Stimulated activated CD4-positive, alpha-beta T cell treated with anti-CD3 and anti-CD28 coated beads, Interleukin-4, amount 100 ng/mL, for 4 hours (primary cell): Measurements from ENCODE around the gene GOLGA8R.
"Not testable (repeated sequence)": the region's sequence is repeated elsewhere in the genome, so short reads cannot be mapped to it uniquely, and the experiment has no call there.

ENCODE experiments used
- DNase-seq, 2 experiments: peaks; one replicate each; pipeline ENCODE4 v3.0.0-alpha.2; 2020

GOLGA8R gene, protein sequence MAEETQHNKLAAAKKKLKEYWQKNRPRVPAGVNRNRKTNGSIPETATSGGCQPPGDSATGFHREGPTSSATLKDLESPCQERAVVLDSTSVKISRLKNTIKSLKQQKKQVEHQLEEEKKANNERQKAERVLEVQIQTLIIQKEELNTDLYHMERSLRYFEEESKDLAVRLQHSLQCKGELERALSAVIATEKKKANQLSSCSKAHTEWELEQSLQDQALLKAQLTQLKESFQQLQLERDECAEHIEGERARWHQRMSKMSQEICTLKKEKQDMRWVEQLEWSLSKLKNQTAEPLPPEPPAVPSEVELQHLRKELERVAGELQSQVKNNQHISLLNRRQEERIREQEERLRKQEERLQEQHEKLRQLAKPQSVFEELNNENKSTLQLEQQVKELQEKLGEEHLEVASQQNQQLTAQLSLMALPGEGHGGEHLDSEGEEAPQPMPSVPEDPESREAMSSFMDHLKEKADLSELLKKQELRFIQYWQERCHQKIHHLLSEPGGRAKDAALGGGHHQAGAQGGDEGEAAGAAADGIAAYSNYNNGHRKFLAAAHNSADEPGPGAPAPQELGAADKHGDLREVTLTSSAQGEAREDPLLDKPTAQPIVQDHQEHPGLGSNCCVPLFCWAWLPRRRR

GRCh38 chr15:30414160-30414559 is at the start of gene GOLGA8R:
GOLGA8R (minus strand) TSS chr15:30414260; CDS start chr15:30414162, 98 bp downstream.
- DNase-seq = not testable (repeated sequence)

GRCh38 chr15:30463849-30464248 is 49.8 kb upstream of the GOLGA8R start:
- not testable (repeated sequence) for DNase-seq

DNA sequence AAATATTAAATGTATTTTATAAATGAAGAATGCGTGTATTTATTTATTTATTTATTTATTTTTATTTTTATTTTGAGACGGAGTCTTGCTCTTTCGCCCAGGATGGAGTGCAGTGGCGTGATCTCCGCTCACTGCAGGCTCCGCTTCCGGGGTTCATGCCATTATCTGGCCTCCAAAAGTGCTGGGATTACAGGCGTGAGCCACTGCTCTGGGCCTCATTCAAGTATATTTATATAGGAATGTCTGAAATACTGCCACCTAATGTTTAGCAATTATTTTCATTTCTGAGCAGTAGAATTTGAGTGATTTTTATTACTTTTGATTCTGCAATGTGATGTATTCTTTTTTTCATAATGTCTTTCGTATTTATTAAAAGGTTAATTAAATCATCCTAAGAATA is 48.1 kb upstream of the GOLGA8R start:
- not testable (repeated sequence) for DNase-seq

- not testable (repeated sequence) for DNase-seq
These were observed 38.6 kb upstream of the GOLGA8R start for GRCh38 chr15:30452702-30453101.

DNA sequence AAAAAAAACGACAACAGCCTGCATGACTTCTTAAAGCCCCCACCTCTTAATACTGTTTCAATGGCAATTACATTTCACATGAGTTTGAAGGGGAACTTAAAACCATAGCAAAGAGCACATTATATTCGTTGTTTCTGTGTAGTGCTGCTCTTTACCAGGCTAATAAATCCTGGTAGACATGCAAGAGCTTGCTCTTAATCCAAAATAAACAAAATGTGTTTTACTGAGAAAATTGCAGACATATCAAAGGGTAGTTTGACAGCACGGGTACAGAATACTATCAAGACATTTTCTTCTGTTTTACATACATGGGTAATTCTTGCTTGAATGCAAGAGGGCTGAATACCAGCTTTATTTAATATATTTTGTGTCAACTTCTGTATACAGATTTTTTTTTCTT is 24.3 kb upstream of the GOLGA8R start:
- DNase-seq = not testable (repeated sequence)

DNA sequence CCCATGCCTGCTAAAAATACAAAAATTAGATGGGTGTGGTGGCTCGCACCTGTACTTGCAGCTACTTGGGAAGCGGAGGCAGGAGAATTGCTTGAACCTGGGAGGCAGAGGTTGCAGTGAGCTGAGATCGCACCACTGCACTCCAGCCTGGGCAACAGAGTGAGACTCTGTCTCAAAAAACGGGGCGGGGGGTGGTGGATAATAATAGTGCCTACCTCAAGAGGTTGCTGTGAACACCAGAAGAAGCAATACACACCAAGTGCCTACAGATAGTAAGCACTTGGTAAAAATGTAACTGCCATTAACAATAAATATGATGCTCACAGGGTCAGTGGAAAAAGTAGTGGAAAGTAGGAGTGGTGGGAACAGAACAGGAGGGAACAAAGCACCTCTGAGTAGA is 21.8 kb upstream of the GOLGA8R start:
- not testable (repeated sequence) for DNase-seq

DNA sequence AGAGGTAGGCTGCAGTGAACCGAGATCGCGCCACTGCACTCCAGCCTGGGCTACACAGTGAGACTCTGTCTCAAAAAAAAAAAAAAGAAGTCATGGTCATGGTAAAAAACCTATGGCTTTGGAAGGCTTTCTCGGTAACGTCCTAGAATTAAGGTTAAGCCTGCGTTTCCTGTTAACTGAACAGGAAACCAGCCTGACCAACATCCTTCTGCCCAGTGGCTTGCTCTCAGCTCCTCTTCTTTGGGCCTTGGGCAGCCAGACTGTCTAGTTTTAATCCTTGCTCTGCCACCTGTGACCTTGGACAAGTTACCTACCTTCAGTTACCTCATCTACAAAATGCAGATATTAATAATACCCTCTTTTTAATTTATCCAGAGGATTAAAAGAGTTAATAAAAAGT is 6.7 kb upstream of the GOLGA8R start:
- DNase-seq = not testable (repeated sequence)

GRCh38 chr15:30407636-30408035 is 6.4 kb downstream of the GOLGA8R start:
- not testable (repeated sequence) for DNase-seq

DNA sequence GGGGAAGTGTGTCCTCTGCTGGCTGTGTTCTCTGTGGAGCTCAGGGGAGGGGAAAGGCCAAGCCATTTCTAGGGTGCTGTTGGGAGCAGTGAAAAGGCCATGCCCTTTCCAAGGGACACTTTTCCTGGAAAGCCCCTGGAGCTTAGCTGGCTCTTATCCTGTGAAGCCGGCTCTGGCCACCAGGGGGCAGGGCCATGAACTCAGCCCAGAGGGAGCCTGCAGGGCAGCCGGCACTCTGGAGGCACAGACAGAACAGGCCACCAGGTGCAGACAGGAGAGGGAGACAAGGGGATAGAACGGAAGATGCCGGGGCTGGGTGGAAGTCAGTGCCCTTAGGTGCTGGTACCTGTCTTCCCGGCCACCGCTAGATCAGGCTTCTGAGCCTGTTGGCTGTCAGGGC is 15.1 kb downstream of the GOLGA8R start:
- peak; percentile 26 to 47 for DNase-seq

DNA sequence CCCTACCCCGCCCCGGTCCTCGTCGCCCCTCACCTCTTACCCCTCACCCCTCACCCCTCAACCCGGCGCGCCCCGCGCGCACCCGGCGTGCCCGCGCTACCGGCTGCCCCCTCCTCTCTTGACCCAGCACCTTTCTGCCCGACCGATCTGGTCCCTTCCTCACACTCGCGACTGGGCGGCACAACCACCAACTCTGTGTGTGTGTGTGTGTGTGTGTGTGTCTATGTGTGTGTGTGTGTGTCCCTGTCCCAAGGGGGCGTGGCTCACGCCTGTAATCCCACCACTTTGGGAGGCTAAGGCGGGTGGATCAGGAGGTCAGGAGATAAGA is 20.4 kb downstream of the GOLGA8R start:
- not testable (repeated sequence) for DNase-seq

DNA sequence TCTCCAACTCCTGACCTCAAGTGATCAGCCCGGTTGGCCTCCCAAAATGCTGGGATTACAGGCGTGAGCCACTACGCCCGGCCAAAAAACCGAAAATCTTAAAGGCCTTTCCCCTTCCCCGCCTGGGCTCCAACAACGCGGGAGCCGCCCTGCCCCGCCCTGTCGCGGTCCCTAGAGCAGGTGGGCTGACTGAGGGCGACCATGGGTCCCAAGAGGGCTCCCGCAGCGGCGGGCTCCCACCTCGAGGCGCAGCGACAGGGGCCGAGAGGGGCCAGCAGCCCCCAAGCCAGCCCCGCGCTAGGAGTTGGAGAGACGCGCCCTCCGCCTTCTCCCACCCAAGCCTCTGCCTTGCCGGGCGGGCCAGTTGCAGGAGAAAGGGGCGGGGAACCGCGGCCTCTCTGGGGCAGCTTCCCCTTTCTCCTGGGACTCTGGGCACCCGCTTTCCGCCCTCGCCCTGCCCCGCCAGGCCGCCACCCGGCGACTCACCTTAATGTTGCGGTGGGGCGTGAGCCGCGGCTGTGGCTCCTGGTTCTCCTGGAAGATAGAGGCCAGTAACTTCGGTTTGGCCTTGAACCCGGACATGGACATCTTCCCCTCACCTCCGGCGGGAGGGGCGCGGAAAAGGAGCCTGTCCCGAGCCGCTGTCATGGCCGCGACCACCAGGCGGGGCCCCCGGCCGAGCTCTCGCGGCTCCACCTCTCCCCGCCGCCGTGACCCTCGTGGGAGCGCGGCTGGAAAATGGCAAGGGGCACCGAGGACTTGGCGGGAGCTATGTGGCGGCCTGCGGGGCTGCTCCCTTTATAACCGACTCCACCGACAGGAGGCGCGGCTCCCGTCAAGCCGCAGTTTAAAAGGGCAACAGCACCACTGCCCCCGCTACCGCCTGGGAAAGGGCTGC is 21.0 kb downstream of the GOLGA8R start, which contains the start of gene CHRFAM7A:
Gene CHRFAM7A, minus strand, starts transcription at position 775 of the 898 bp plus-strand sequence. CDS start 10,189 bp downstream, outside the sequence.
- not testable (repeated sequence) for DNase-seq

DNA sequence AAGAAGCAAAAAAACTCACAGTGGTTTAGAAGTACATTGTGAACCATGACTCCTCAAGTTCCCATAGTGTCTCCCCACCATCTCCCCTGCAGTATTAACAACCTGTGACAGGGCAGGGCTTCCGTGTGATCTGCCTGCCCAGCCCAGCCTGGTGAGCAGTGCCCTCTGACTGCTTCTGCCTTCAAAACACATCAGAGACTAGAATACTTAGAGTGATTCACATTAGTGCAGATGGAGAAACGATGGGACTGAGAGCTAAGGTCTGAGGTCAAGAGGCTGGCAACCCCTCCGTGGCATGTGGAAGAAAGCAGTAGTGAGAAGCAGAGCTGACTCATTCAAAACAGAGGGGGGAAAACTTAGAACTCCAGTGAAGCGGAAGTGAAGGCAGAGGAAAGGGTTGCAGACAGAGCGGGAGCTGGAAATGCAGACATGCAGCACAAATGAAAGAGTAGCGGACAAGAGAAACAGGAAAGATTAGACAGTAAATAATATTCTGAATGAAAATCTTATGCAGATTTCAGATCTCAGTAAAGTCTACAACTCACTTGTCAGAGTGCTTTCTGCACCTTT is 27.7 kb downstream of the GOLGA8R start:
- DNase-seq = not testable (repeated sequence)

DNA sequence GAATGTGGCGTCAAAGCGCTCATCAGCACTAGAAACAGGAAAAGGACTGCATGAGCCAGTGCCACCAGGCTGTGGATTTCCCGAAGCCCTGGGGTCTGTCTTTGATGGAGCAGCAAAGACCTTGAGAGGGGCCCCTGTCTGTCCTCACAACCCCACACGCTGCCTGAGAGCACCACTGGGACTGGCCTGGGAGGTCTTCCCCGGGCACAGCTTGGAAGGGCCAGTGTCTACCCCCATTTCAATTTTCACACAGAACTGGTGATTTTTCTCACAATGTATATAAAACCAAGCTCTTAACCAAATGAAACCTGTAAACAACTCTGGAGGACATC is 37.0 kb downstream of the GOLGA8R start:
- DNase-seq = not testable (repeated sequence)

DNA sequence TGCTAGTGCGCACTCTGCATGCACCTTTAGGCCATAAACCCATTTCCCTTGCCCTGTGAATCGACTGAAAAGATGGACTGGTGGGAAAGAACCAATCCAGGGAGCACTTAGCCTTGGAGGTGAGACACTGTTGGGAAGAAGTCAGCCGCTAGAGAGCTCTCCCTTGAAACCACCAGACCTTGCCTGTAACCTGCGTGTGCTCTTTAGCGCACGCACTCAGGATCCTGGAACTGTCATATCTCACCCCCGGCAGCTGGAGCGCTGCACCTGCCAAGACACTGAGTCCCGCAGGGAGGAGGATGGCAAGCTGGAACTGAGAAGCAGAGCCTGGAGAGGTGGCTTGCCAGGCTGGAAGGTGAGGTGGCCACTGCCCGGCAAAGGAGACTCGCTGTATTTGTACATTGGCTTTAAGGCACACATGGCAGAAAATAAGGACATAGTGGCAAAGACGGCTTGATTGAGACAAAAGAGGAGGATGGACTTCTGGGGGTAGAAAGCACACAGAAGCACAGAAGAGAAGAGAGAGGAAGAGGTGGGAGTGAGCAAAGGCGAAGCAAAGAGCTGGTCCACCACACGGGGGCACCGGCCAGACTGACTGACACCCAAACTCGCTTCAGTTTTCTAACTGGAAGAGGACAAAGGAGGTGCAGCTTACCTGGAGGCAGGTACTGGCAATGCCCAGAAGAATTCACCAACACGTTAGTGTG is 37.5 kb downstream of the GOLGA8R start:
- not testable (repeated sequence) for DNase-seq

GRCh38 chr15:30375872-30376271 is 38.2 kb downstream of the GOLGA8R start:
- DNase-seq = not testable (repeated sequence)

GRCh38 chr15:30374862-30375261 is 39.2 kb downstream of the GOLGA8R start:
- DNase-seq = not testable (repeated sequence)

GRCh38 chr15:30368271-30368670 is 45.8 kb downstream of the GOLGA8R start:
- DNase-seq = not testable (repeated sequence)

DNA sequence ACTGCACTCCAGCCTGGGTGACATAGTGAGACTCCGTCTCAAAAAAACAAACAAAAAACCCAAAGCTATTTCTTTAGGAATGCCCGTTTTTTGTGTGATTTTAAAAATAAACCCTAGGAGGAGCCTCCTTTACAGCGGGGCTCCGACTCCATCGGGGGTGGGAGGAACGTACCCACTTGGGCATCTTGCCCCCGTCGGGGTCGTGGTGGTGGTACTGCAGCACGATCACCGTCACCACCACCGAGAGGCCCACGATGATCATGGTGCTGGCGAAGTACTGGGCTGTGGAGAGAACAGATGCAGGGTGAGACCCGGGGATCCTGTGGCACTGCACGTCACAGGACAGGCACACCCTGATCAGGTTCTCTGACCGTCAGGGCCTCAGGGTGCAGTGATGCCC is 46.8 kb downstream of the GOLGA8R start:
- not testable (repeated sequence) for DNase-seq

DNA sequence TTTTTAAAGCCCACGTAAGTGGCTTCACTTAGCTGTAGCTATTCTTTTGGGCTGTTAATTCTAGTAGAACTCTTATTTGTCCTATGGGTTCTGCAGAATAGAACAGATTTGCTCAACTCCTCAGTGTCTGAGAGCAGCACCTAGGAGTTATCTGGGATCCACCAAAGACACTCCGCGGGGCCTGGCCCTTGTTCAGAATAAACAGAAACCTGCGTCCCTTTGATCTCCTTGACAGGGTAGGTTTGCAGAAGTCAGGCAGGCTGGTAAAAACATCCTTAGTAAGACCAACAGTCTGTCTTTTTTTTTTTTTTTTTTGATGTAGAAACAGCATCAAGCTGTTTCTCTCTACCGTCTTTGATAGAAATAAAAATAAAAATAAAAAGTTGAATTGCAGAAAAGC is 52.7 kb downstream of the GOLGA8R start:
- DNase-seq = not testable (repeated sequence)

- DNase-seq = not testable (repeated sequence)
These were observed 53.1 kb downstream of the GOLGA8R start for GRCh38 chr15:30360990-30361389.

DNA sequence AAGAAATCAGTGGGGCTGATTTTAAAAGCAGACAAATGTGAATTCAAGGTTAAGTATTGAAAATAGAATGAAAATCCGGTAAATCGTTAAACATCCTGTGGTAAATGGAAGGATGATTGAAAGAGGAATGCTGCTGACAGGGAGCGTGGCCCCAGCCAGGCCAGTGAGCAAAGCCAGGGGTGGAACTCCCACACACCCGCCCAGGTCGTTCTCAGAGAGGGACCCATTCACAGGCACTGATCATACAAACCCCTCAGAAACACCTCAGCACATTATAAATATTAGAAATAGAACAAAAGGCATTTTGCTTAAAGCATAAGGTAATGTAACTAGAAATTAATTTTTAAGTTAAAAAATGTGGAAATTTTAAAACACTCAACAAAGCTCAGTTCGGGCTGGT is 59.0 kb downstream of the GOLGA8R start:
- DNase-seq = not testable (repeated sequence)
